ENCODE results near the gene SNTG2. TPM values are rescaled to one million over a fixed set of nuclear protein-coding genes. Genes with fewer than 3 reads are reported as not detected.

SNTG2 gene
- total RNA-seq, 1 experiment from 2014 or later, result 20.5 TPM

DNA sequence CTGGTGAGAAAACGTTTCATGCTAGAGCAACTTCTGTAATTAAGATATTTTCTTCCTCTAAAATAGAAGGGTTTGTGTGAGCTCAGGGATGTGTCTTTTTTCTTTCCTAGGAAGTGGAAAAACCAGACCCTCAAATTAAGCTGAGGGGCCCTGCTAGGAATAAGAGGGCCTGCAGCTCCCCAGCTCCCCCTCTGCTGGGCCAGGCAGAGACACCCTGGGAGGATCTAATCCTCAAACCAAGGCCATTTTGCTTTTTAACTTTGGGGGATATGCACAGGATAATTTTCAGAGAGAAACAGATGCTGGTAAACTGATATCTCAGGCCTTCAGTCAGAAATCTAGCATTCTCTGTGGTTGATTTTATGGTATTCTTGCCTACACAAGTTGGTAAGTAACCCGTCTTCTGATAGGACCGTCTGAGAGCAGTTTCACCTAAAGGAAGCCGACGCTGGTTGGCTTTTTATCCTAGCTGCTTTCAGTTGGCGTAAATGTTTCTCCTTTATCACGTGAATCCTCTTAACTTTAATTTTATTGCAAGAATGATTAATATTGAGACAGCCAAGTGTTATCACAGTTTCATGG lies 34.8 kb downstream of the SNTG2 start:
- ChIA-PET POLR2A (interaction anchor here (1.0 kb wide), 1 partner anchor 25 kb away, joined by 3 read pairs; no protein-coding TSS in a partner anchor), CTCF (interaction anchor here (1.2 to 1.5 kb wide), 3 partner anchors 9 to 269 kb away, joined by 4 to 6 read pairs (median 5); no protein-coding TSS in a partner anchor)
- no peaks in the 10 kb centered on the region; the same call in 1 of the 2 replicates for H3K9me3 Mint-ChIP-seq
- ATAC-seq (peak; percentile 62; the same call in 1 of the 2 replicates), DNase-seq (ENCODE audit: low spot score) (no peak)
- peaks cover 32% of the 10 kb centered on the region for H3K36me3 Mint-ChIP-seq
- peaks cover 43% of the 10 kb centered on the region for H3K4me1 Mint-ChIP-seq
- H3K27ac Mint-ChIP-seq, result no peak overlapping the region
- TF ChIP-seq, protein P1, sequence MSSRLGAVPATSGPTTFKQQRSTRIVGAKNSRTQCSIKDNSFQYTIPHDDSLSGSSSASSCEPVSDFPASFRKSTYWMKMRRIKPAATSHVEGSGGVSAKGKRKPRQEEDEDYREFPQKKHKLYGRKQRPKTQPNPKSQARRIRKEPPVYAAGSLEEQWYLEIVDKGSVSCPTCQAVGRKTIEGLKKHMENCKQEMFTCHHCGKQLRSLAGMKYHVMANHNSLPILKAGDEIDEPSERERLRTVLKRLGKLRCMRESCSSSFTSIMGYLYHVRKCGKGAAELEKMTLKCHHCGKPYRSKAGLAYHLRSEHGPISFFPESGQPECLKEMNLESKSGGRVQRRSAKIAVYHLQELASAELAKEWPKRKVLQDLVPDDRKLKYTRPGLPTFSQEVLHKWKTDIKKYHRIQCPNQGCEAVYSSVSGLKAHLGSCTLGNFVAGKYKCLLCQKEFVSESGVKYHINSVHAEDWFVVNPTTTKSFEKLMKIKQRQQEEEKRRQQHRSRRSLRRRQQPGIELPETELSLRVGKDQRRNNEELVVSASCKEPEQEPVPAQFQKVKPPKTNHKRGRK (CRISPR knock-in tag; IDR thresholded peaks at IDR 0.05; ENCODE audit: borderline replicate concordance), result no peak
- TF ChIP-seq, protein P2, sequence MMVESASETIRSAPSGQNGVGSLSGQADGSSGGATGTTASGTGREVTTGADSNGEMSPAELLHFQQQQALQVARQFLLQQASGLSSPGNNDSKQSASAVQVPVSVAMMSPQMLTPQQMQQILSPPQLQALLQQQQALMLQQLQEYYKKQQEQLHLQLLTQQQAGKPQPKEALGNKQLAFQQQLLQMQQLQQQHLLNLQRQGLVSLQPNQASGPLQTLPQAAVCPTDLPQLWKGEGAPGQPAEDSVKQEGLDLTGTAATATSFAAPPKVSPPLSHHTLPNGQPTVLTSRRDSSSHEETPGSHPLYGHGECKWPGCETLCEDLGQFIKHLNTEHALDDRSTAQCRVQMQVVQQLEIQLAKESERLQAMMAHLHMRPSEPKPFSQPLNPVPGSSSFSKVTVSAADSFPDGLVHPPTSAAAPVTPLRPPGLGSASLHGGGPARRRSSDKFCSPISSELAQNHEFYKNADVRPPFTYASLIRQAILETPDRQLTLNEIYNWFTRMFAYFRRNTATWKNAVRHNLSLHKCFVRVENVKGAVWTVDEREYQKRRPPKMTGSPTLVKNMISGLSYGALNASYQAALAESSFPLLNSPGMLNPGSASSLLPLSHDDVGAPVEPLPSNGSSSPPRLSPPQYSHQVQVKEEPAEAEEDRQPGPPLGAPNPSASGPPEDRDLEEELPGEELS (CRISPR knock-in tag; IDR thresholded peaks at IDR 0.05), result no peak
- TF ChIP-seq ZNF263 (CRISPR knock-in tag; IDR thresholded peaks at IDR 0.05; ENCODE audit: low read depth) (no peak), ARID4B (CRISPR knock-in tag; IDR thresholded peaks at IDR 0.05; ENCODE audit: borderline replicate concordance) (no peak), ATF6 (CRISPR knock-in tag; IDR thresholded peaks at IDR 0.05) (no peak), ZNF416 (CRISPR knock-in tag; IDR thresholded peaks at IDR 0.05) (no peak), NFATC4 (CRISPR knock-in tag; IDR thresholded peaks at IDR 0.05) (no peak), JUN (CRISPR knock-in tag; IDR thresholded peaks at IDR 0.05) (no peak), ATF3 (CRISPR knock-in tag; conservative IDR thresholded peaks at IDR 0.05) (no peak), RELA (CRISPR knock-in tag; IDR thresholded peaks at IDR 0.05; ENCODE audit: borderline replicate concordance) (no peak), IRF2 (CRISPR knock-in tag; IDR thresholded peaks at IDR 0.05; ENCODE audit: borderline replicate concordance, low read depth) (no peak)
- TF ChIP-seq, protein P3, sequence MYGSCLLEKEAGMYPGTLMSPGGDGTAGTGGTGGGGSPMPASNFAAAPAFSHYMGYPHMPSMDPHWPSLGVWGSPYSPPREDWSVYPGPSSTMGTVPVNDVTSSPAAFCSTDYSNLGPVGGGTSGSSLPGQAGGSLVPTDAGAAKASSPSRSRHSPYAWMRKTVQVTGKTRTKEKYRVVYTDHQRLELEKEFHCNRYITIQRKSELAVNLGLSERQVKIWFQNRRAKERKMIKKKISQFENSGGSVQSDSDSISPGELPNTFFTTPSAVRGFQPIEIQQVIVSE (CRISPR knock-in tag; IDR thresholded peaks at IDR 0.05; ENCODE audit: borderline replicate concordance), result no peak
- H3K27me3 Mint-ChIP-seq (ENCODE audit: low read depth), result peaks cover 3% of the 10 kb centered on the region; the same call in 1 of the 2 replicates
- H3K4me3 Mint-ChIP-seq, result no peak overlapping the region

- Mint-ChIP-seq H3K27ac (no peak overlapping the region), H3K36me3 (peaks cover 13% of the 10 kb centered on the region), H3K4me3 (no peak overlapping the region), H3K9me3 (no peaks in the 10 kb centered on the region), H3K4me1 (peaks cover 44% of the 10 kb centered on the region), H3K27me3 (ENCODE audit: low read depth) (peaks cover under 1% of the 10 kb centered on the region; the same call in 1 of the 2 replicates)
- no peak for TF ChIP-seq PRRX2 (CRISPR knock-in tag; IDR thresholded peaks at IDR 0.05)
- no peak for TF ChIP-seq KAT7 (CRISPR knock-in tag; IDR thresholded peaks at IDR 0.05; ENCODE audit: borderline replicate concordance)
- TF ChIP-seq, protein P2 (CRISPR knock-in tag; IDR thresholded peaks at IDR 0.05), result no peak
- no peak for TF ChIP-seq E2F1 (CRISPR knock-in tag; IDR thresholded peaks at IDR 0.05)
- no peak for TF ChIP-seq RORB (CRISPR knock-in tag; IDR thresholded peaks at IDR 0.05)
- ATAC-seq, result no peak
- ChIA-PET POLR2A (no interaction called here), CTCF (no interaction called here)
- no peak for DNase-seq (ENCODE audit: low spot score)
These were observed 37.1 kb downstream of the SNTG2 start for GRCh38 chr2:987789-988188.
